Amygdala (tissue), 56 donors: ENCODE measurements around the gene SAYSD1.
"Not testable (repeated sequence)": the region's sequence is repeated elsewhere in the genome, so short reads cannot be mapped to it uniquely, and the experiment has no call there.

Experiments used
- DNase-seq, 56 donors: peaks; one replicate each; lab custom pipeline; 2025; lab: John Stamatoyannopoulos, UW

The SAYSD1 gene, protein sequence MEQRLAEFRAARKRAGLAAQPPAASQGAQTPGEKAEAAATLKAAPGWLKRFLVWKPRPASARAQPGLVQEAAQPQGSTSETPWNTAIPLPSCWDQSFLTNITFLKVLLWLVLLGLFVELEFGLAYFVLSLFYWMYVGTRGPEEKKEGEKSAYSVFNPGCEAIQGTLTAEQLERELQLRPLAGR

DNA sequence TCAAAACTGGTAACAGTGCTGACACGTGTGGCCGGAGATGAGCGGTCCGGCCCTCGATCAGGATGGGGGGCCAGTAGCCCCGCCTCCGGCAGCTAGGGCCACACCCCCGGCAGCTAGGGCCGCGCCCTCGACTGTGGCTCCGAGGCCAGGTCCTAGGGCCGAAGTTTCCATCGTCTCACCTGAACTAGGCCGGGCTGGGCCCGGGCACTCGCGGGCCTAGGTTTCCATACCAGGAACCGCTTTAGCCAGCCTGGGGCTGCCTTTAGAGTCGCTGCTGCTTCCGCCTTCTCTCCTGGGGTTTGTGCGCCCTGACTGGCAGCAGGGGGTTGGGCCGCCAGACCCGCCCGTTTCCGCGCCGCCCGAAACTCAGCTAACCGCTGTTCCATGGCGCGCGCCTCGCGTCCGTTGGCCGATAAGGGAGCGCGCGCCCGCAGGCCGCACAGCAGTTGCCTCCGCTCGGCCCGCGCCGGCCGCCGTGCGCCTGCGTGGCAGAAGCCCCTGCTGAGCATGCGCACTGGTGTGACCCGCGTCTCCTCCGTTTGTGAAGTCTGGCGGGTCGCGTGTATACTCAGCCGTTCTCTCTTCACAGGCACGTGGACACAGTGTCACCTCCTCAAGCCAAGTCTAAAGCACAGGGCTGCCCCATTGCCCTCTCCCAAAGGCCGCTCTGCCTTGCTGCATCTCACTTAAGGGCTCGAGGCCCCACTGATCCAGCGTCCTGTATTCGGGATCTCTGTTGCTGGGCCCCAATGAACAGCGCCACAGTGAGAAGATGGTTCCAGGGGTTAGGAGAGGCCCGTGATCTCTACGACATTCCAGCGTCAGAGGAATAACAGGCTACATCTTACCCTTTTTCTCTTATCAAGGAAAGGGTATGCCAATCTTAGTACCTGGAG is at the start of gene SAYSD1:
Gene SAYSD1 (minus strand): TSS at position 483 of the 896 bp plus-strand sequence. CDS start 97 bp downstream, at position 386.
- peak; percentile 44 to 93 (median 79) for DNase-seq

DNA sequence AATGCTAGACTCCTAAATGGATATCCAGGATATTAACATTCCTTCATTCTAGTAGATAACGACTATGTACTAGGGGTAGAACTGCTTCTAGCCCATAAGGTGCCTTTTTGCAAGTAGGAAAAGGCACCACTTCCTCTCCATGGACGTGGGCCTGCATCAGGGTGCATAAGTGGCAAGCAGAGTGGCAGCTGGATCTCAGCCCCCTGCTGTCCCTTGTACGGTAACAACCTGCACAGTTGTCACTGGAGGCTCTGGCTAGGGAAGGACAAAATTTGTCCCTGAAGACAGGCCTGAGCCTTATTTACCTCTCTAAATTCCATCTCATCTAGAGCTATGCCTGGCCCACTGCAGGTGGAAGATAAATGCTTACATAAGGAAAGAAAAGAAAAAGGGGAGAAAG is 42.5 kb upstream of the SAYSD1 start:
- DNase-seq: no peak

DNA sequence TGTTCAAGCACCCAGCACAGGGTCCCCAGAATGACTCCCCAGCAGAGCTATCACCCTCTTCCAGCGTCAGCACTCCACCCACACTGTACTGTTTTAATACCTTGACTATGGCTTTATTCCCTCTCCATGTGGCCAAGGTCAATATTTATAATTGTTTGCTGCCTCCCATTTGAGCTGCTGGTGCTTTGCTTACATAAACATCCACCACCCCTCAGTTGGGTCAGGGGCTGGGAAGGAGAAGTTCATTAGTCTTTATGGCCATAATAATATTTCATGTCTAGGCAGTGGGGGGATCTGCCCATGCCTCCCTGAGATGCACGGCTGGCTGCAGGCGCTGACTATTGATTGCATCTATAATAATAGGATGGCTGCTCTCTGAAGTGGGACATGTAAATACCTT is 41.8 kb upstream of the SAYSD1 start:
- no peak for DNase-seq

DNA sequence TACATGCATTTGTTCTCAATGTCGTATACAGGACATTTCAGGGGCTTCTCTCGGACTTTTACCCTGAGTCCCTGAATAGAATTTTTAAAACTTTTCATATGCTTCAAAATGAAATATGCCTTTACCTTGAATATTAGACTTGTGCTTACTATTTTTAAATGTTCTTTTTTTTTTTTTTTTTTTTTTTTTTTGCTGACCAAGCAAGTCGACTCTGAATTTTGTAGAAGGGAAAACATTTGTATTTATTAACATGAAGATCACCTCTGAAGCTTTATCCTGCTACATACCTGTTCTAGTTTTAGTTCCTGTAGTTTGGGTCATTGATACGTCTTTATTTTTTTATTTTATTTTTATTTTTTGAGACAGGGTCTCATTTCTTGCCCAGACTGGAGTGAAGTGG is 39.7 kb upstream of the SAYSD1 start:
- no peak for DNase-seq

DNA sequence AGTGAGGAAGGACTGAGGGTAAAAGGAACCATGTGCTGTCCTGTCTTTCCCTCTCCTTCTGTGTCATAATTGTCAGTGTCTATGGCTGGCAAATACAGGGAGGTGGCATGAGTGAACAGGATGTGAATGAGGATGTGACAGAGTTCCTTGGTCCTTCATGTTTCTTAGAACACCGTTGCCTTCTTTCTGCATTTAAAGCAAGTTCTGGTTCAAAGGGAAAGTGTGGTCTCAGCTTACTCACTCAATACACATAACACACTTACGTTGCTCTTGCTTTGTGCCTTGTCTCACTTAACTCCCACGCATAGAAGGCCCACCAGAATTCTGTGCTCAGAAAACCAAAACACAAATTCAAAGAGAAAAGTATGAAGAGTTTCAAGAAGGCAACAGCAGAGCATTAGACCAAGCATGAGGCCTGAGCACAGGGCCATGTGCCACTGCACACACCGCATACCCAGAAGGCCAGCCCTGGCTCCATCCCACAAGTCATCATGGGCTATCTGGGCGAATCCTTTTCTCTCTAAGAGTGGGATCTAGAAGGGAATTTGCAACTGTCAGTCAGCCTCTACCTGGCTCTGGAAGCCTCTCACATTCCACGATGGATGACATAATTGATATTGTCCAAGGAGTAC is 38.9 kb upstream of the SAYSD1 start:
- DNase-seq: no peak

DNA sequence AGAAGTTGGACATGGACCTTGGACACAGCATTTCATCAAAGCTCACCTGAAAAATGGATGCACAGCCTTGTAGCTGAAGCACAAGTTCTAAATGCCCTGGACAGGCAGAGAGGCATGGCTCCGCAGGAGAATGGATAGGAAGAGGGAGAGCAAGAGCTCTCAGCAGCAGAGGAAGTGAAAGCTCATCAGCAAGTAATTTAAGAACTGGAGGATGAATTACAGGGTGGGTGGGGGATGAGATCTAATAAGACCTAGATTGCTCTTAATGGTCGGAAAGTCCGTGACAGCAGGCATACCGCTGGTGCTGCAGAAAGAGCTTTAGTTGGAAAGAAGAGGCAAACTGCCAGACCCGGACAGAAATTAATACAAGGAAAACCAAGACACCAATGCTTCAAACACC is 37.3 kb upstream of the SAYSD1 start:
- DNase-seq: no peak

DNA sequence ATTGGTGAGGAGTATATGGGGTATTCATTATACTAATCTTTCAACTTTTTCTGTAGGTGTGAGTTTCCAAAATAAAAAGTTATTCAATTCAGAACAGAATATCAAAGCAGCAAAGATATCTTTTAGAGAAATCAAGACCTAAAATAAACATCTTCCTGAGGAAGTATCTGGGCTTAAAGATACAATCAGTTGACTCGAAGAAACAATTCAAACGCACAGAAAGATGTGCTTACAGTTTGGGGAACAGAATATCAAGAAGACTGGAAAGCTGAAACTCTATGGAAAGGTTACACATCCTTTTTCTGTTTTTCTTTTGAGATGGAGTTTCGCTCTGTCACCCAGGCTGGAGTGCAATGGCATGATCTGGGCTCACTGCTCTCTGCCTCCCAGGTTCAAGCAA is 36.2 kb upstream of the SAYSD1 start:
- no peak for DNase-seq

DNA sequence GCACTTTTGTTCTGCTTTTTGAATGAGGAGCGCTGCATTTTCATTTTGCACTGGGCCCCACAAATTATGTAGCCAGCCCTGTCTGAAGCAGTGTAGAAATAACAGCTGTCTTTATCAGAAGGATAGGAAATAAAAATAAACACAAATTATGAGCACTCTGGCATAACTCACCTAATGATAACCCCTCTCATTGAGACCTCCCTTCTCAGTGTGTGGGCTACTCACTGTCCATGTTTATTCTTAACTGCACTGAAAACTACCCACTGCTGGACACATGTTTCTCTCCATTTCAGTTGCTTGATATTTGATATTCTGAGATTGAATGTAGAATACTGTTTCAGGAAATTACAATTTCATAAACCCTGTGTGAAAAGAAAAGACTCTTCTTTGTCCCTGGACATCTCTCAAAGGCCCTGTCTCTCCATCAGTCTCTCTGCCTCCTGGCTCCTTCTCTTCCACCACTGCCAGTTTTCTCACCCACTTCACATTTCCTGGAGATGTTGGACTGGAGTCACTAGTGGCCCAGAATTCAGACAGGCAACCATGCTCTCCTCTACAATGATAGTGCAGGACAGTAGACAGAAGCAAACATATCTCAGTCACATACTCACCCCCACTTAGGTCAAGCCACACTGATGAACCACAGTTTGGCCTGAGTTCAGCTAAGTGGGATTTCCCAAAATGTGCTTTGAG is 29.6 kb upstream of the SAYSD1 start:
- DNase-seq: no peak

DNA sequence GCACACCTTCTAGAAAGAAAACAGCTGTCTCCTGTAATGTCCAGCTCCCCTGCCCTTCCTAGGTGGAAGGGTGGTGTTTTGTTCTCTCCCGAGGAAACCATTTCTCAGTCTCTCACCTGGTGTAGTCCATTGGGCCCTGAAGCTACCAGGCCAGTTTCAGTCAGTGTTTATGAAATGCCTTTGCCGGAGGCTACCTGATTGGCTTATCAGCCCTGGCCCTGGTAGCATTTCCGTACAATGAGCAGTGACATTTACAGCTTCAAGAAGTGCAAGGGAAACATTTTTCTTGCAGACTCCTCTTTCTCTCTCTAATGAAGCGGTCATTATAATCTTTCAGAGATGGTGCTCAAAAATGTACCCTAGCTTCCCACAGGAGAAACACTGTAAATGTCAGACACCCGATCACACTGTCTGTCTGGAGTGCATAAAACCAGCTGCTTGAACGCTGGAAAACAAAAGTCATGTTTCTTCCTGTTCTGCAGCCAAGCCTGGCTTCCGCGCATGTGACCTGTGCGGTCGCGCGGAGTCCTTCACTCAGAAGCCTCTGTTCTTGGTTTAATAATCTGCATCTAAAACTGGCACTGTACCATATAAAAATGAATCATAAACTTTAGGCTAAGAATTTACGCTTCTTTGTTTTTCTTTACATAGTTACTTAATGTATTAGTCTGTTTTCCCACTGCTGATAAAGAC is 28.4 kb upstream of the SAYSD1 start:
- no peak for DNase-seq

DNA sequence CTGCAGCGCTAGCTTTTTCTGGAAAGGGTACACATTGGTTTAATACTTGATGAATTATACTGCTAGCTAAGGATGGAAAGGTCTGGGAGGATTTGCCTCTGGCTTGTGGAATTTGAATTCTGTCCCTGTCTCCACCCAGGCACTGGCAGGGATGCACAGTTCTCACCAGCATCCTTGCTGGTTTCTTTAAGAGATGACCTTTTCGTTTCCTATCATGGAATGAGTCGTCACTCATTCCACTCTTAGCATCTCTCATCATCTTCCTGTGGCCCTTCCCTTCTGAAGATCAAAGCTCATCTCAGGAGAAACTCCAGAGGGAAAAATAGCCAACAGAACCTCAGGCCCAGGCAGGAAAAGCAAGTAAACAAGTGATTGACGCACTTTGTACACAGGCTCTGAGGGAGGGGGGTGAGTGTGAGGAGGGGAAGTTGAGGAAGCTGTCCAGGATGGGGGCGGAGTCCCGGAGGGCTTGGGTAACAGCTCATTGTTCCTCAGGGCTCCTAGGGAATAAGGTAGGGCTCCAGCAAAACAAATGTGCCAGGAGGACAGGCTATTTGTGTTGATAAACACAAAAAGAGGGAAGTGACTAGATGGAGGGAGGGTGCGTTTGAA is 25.7 kb upstream of the SAYSD1 start:
- no peak for DNase-seq

DNA sequence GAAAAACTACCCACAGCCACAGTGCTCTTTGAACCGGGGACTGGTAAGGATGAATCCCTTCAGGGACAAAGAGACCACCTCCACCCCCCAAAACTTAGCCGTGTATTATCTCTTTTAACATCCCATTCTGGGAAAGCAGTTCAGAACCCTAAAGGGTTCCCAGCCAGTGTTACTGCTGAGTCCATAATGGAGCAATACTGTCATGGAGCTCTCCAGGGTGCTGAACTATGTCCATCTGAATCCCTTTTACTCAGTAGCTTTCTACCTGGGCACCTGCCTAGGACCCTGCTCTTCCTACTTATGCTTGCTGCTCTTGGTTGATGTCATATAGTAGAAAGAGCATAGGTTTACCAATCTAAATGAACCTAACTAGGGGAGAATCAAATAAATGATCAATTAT is 22.3 kb upstream of the SAYSD1 start:
- no peak for DNase-seq

DNA sequence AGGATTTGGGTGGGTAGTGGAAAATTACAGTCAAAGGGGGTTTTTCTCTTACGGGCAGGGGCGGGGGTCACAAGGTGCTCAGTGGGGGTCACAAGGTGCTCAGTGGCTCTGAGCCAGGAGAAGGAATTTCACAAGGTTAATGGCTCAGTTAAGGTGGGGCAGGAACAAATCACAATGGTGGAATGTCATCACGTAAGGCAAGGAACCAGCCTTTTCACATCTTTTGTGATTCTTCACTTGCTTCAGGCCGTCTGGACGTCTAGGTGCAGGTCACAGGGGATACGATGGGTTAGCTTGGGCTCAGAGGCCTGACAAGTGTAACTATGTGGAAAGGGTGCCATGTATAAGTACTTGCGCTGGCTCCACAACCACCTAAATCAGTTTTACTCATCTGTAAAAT is 21.2 kb upstream of the SAYSD1 start:
- DNase-seq: not testable (repeated sequence)

DNA sequence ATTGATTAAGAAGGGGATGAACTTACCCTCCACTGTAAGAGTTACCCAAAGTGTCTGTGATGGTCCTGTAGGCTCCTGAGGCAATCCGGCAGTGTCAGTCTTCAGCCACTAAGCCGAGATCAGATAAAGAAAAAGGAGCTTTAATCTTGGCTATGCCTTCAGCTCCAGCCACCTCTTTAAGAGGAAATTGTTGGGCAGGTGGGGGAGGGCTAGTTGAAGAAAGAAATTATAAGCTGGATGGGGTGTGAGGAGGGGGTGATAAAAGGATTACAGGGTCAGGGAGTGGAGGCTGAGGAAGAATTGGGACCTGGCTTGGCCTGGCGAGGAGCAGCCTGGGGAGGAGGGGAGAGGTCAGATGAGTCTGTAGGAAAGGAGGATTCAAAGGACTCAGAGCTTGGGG is 19.8 kb upstream of the SAYSD1 start:
- DNase-seq: not testable (repeated sequence)

DNA sequence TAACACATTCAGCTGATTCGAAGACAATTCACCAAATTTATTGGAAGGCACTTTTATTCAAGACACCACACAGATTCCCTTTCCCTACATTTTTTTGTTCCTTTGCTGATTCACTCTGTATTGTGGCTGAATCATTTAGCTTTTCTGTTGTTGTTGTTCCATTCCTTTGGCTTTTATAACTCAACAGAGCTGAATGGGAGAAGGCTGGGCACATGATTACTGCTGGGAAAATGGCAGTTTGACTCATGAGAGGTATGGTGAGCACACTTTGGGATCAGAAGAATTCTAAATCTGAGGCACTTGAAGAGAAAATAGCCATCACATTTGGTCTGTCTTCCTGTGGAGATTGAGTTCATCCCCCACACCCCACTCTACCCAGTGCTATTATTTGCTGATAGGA is 15.7 kb upstream of the SAYSD1 start:
- no peak for DNase-seq

DNA sequence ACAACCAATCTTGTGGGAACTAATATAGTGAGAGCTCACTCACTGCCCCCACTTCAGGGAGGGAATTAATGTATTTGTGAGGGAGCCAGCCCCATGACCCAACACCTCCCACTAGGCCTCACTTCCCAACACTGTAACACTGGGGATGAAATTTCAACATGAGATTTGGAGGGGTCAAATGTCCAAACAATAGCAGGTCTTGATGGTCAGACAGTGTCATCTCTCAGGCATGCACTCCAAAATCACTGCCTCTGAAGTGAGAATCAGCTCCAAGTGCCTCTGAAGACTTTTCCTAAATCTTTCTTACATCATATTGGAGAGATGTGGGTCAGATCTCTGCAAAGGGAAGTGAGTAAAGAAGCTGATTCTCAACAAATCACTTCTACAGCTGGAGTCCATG is 13.8 kb upstream of the SAYSD1 start:
- DNase-seq: no peak

DNA sequence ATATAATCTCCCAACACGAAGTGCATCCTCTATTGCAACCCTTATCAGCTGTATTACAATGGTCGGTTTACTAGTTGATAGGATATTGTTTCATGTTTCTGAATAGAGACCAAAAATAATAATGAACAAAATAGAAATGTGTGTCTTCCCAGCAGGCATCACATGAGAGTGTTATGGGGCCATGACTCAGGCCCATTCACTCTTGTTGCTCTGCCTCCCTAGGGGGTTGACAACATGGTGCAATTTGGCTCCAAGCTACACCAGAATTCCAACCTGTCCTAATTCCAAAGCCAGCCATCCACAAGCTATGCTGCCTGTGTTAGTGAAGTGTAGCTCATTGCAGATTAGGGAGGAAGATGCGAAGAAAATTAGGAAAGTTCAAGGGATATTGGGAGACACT is 13.1 kb upstream of the SAYSD1 start:
- DNase-seq: no peak

DNA sequence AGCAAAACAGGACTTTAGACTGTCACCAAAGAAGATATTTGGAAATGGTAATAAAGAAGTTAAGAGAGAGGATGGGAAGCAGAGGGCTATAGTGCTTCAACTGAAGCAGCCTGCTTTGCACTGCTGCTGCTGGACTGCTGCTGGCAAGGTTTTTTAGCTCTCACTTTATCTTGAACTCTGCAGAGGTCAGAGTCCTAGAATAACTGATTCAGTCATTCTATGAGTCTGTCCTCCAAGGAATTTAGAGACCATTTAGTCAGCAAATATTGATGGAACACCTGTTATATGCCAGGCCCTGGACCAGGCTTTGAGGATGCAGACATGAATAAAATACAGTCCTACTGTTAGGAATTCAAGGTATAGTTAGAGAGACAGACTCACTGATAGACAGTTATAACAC is 9.1 kb upstream of the SAYSD1 start:
- no peak for DNase-seq

DNA sequence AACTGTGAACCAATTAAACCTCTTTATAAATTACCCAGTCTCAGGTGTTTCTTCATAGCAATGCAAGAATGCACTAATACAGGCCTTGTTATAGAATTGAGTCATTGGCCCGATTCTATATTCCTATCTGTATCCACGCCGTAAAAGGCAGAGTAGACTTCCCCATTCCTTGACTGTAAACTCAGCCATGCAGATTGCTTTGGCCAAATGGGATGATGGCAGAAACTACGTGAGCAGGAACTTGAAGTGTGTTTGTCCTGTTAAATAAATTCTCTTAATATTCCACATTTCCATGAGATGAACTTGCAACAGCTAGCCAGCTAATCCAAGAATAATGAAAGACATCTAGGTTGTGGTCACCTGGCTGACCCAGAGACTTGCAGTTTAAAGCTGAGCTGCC is 3.9 kb upstream of the SAYSD1 start:
- DNase-seq: no peak

DNA sequence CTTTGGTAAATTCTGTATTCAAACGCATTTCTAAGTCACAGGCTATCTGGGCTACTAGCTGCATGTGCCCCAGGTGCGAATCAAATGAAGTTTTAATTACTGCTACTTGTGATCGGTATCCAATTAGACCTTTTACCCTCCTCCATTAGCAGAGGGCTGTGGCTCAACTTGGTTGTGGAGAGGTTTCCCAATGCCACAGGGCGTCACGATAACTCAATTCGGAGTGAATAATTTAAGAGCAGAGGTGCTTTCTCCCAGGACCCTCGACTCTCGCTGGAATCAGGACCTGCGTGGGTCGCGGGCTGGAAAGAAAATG is 640 bp downstream of the SAYSD1 start:
- no peak for DNase-seq

DNA sequence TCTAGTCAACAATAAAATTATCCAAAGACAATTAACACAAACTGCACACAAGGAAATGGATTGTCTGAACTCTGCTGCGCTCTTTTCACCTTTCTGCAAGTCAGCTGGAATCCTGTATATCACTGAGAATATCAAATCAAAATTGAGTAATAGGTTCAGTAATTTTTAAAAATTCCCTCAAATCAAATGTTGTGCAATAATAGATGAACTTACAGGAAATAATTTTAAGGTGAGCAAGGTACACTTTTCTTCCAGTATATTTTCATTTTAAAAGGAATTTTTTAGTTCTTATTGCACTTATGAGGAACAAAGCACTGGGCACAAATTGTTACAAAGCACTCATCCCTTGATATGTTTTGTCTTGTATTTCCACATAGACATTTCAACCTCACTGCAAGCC is 1.2 kb downstream of the SAYSD1 start:
- no peak for DNase-seq
